DND-41 (cell line): ENCODE data around the gene ISX.

Source experiments
- EZH2 ChIP-seq: IDR thresholded peaks from 3 replicates; pipeline ENCODE4 v1.6.1; 2012; ENCODE audit warnings: borderline replicate concordance, low read depth, mild to moderate bottlenecking, moderate library complexity, low read length, inconsistent platforms; ENCODE audit not compliant: severe bottlenecking
- TF ChIP-seq, protein P1 (sequence below): IDR thresholded peaks from 2 replicates; pipeline ENCODE4 v1.5.1; 2012; ENCODE audit warnings: borderline replicate concordance, low read length, moderate library complexity, mild to moderate bottlenecking; ENCODE audit not compliant: poor library complexity, severe bottlenecking; ENCODE audit errors: extremely low read depth

DNA sequence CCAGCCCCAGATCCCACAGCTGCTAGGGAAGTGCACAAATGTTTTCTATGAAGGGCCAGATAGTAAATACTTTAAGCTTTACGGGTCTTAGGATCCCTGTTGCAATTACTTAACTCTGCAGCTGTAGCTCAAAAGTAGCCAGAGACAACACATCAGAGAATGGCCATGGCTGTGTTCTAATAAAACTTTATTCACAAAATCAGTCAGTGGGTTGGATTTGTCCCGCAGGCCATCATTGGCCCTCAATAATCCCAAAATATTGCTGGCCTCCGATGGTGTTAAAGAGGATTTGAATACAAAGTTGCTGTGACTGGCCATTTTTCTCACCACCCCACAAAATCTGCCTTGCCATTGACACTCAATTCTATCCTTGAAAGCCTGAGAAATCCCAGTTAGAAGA, 49.6 kb downstream of the ISX start:
- TF ChIP-seq, protein P1, sequence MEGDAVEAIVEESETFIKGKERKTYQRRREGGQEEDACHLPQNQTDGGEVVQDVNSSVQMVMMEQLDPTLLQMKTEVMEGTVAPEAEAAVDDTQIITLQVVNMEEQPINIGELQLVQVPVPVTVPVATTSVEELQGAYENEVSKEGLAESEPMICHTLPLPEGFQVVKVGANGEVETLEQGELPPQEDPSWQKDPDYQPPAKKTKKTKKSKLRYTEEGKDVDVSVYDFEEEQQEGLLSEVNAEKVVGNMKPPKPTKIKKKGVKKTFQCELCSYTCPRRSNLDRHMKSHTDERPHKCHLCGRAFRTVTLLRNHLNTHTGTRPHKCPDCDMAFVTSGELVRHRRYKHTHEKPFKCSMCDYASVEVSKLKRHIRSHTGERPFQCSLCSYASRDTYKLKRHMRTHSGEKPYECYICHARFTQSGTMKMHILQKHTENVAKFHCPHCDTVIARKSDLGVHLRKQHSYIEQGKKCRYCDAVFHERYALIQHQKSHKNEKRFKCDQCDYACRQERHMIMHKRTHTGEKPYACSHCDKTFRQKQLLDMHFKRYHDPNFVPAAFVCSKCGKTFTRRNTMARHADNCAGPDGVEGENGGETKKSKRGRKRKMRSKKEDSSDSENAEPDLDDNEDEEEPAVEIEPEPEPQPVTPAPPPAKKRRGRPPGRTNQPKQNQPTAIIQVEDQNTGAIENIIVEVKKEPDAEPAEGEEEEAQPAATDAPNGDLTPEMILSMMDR = no peak
- TF ChIP-seq EZH2 = no peak
